HepG2 (cell line): ENCODE data around the gene C1orf35. TPM values are rescaled to one million over a fixed set of nuclear protein-coding genes. Genes with fewer than 3 reads are reported as not detected.

Experiments used
- ARHGAP35 ChIP-seq: sonication (generic); formaldehyde crosslinking; IDR thresholded peaks from 2 replicates; pipeline ENCODE4 v1.9.0; 2022; ENCODE audit warnings: mild to moderate bottlenecking, inconsistent platforms, moderate library complexity, missing genetic modification reagents, borderline replicate concordance
- EEA1 ChIP-seq: sonication (generic); formaldehyde crosslinking; IDR thresholded peaks from 2 replicates; pipeline ENCODE4 v1.5.1; 2020; ENCODE audit warnings: mild to moderate bottlenecking, missing genetic modification reagents, borderline replicate concordance
- EZH2 ChIP-seq: conservative IDR thresholded peaks from 2 replicates; pipeline ENCODE4 v1.6.1; 2012; ENCODE audit warnings: mild to moderate bottlenecking, low read depth, low read length, moderate library complexity
- HHEX ChIP-seq: IDR thresholded peaks from 2 replicates; pipeline ENCODE4 v1.6.1; 2016; ENCODE audit warnings: control low read depth
- HNRNPH1 ChIP-seq: fragments of 200-400 bp; formaldehyde crosslinking; optimal IDR thresholded peaks from 2 replicates; pipeline ENCODE3; 2017; ENCODE audit warnings: mild to moderate bottlenecking, low read depth, low read length
- MEIS2 ChIP-seq: sonication (generic); formaldehyde crosslinking; IDR thresholded peaks from 2 replicates; pipeline ENCODE4 v1.9.0; 2021; ENCODE audit warnings: mild to moderate bottlenecking, missing genetic modification reagents
- RFX1 ChIP-seq: fragments of 450-650 bp; IDR thresholded peaks from 2 replicates; pipeline ENCODE4 v1.6.1; 2017
- TBP ChIP-seq: sonication (generic); formaldehyde crosslinking; IDR thresholded peaks from 2 replicates; pipeline ENCODE4 v1.5.0; 2020; ENCODE audit warnings: missing genetic modification reagents
- ZBTB34 ChIP-seq: sonication (generic); formaldehyde crosslinking; IDR thresholded peaks from 2 replicates; pipeline ENCODE4 v1.8.0; 2022; ENCODE audit warnings: mild to moderate bottlenecking, missing genetic modification reagents
- ZBTB38 ChIP-seq: sonication (generic); formaldehyde crosslinking; IDR thresholded peaks from 2 replicates; pipeline ENCODE4 v1.5.1; 2020; ENCODE audit warnings: mild to moderate bottlenecking, missing genetic modification reagents
- ZMAT3 ChIP-seq: sonication (generic); formaldehyde crosslinking; conservative IDR thresholded peaks from 2 replicates; pipeline ENCODE4 v1.7.0; 2021; ENCODE audit warnings: missing genetic modification reagents
- ZNF101 ChIP-seq: sonication (generic); formaldehyde crosslinking; IDR thresholded peaks from 2 replicates; pipeline ENCODE4 v1.4.0; 2020; ENCODE audit warnings: mild to moderate bottlenecking, low read depth, missing genetic modification reagents, borderline replicate concordance
- ZNF160 ChIP-seq: sonication (generic); formaldehyde crosslinking; IDR thresholded peaks from 2 replicates; pipeline ENCODE4 v1.8.0; 2022; ENCODE audit warnings: mild to moderate bottlenecking, inconsistent platforms, missing genetic modification reagents
- ZNF18 ChIP-seq: sonication (generic); formaldehyde crosslinking; IDR thresholded peaks from 2 replicates; pipeline ENCODE4 v1.8.0; 2022; ENCODE audit warnings: mild to moderate bottlenecking, missing genetic modification reagents; ENCODE audit not compliant: insufficient replicate concordance
- ZNF263 ChIP-seq: sonication (generic); formaldehyde crosslinking; IDR thresholded peaks from 2 replicates; pipeline ENCODE4 v1.4.0; 2020; ENCODE audit warnings: missing genetic modification reagents
- ZNF550 ChIP-seq: sonication (generic); formaldehyde crosslinking; IDR thresholded peaks from 2 replicates; pipeline ENCODE4 v1.4.0; 2020; ENCODE audit warnings: mild to moderate bottlenecking, missing genetic modification reagents, borderline replicate concordance
- ZNF577 ChIP-seq: sonication (generic); formaldehyde crosslinking; IDR thresholded peaks from 2 replicates; pipeline ENCODE4 v1.4.0; 2020; ENCODE audit warnings: mild to moderate bottlenecking, low read depth, missing genetic modification reagents, borderline replicate concordance
- polyA plus RNA-seq, 8 experiments: library from polyadenylated mRNA; depleted of rRNA in 3 of 8; stranded (reverse) in 7 of 8; unstranded in 1 of 8; fragments of >200 nt; fragmentation: Illumina TruSeq in 4 of 8; extraction: Trizol in 4 of 8; gene quantifications; 2 replicates each; pipeline versions ENCODE4 v1.2.1 to v1.2.3, GENCODE V29; 2011 to 2016; ENCODE audit warnings: low read depth in 4 of 8, missing spikeins in 1 of 8, mixed read lengths in 1 of 8; ENCODE audit not compliant: insufficient read depth in 1 of 8
- total RNA-seq, 5 experiments: library from RNA; depleted of rRNA; stranded (reverse); fragments of >200 nt; fragmentation: Illumina TruSeq; extraction: Trizol; gene quantifications; 2 replicates each; pipeline ENCODE4 v1.2.3, GENCODE V29; 2016; ENCODE audit warnings: low read depth in 1 of 5
- TF ChIP-seq, protein P1 (sequence below): sonication (generic); formaldehyde crosslinking; IDR thresholded peaks from 2 replicates; pipeline ENCODE4 v1.8.0; 2022; ENCODE audit warnings: missing genetic modification reagents, mild to moderate bottlenecking, inconsistent platforms, borderline replicate concordance
- TF ChIP-seq, protein P2 (sequence below): sonication (generic); formaldehyde crosslinking; IDR thresholded peaks from 2 replicates; pipeline ENCODE4 v1.5.1; 2020; ENCODE audit warnings: mild to moderate bottlenecking, missing genetic modification reagents, borderline replicate concordance

Gene C1orf35
- total and polyA plus RNA-seq, 2 of the 13 experiments (the other 11 are each of a cell fraction or from before 2014, with no cell fraction given): 8.1 to 19.3 TPM

DNA sequence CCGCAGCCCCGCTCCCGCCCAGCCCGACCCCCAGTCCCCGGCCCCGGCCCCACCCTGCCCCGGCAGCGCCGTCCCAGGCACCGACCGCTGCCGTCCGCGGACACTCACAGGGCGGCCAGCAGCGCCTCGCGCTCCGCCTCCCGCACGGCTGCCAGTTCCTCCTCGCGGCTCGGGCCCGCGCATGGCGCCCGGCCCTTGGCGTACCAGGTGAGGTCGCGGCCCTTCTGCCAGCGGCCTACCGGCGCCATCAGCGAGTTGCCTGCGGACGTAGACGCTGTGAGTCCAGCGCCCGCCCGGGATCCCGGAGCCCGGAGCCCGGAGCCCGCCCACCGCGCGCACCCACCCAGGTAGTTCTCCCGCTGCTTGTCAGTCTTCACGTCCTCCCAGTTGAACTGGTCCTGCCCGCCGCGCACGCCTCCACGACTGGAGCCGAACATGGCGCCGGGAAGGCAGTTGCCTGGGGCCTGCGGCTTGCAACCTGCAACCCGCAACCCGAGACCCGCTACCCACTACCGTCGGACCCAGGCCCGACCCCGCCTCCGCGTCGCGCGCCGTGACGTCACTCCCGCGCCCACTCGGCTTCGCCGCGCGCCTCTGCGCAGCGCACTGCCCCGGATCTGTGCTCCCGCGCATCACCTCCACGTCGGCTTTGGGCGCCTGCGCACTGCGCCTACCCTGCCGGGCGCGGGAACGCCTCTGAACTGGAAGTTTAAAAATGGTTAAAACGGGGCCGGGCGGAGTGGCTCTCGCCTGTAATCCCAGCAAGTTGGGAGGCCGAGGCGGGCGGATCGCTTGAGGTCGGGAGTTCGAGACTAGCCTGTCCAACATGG, at the start of gene C1orf35 (continued):
- no peak for TF ChIP-seq HHEX (CRISPR knock-in tag)
- TF ChIP-seq ZNF18: peak; percentile 57
- no peak; the same call in 1 of the 2 replicates for TF ChIP-seq EEA1 (CRISPR knock-in tag)
- peak; percentile 48; the same call in 1 of the 2 replicates for TF ChIP-seq ZNF550 (CRISPR knock-in tag)
- peak; percentile 93 for TF ChIP-seq ZBTB38 (CRISPR knock-in tag)
- TF ChIP-seq ZBTB34 (CRISPR knock-in tag): no peak
- TF ChIP-seq, protein P1, sequence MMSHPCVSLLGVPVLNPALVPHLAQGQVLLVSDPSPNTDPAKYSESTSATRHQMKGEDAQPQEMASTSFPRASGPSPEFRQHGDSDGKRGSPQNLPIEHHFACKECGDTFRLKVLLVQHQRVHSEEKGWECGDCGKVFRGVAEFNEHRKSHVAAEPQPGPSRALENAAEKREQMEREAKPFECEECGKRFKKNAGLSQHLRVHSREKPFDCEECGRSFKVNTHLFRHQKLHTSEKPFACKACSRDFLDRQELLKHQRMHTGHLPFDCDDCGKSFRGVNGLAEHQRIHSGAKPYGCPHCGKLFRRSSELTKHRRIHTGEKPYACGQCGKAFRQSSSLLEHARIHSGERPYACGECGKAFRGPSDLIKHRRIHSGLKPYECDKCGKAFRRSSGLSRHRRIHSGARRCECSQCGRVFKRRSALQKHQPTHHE (CRISPR knock-in tag): peak; percentile 97
- TF ChIP-seq ZNF263 (CRISPR knock-in tag): peak; percentile 59; the same call in 1 of the 2 replicates
- TF ChIP-seq ZNF577: 0 out of 2 replicates have a peak, but pooled peaks have one; percentile 20
- TF ChIP-seq RFX1: no peak
- no peak for TF ChIP-seq TBP (CRISPR knock-in tag)
- 0 out of 2 replicates have a peak, but pooled peaks have one; percentile 61 for TF ChIP-seq MEIS2 (CRISPR knock-in tag)
- 0 out of 2 replicates have a peak, but pooled peaks have one; percentile 68 for TF ChIP-seq ZMAT3 (CRISPR knock-in tag)
- TF ChIP-seq ARHGAP35 (CRISPR knock-in tag): peak; percentile 93
- TF ChIP-seq ZNF101: no peak
- TF ChIP-seq, protein P2, sequence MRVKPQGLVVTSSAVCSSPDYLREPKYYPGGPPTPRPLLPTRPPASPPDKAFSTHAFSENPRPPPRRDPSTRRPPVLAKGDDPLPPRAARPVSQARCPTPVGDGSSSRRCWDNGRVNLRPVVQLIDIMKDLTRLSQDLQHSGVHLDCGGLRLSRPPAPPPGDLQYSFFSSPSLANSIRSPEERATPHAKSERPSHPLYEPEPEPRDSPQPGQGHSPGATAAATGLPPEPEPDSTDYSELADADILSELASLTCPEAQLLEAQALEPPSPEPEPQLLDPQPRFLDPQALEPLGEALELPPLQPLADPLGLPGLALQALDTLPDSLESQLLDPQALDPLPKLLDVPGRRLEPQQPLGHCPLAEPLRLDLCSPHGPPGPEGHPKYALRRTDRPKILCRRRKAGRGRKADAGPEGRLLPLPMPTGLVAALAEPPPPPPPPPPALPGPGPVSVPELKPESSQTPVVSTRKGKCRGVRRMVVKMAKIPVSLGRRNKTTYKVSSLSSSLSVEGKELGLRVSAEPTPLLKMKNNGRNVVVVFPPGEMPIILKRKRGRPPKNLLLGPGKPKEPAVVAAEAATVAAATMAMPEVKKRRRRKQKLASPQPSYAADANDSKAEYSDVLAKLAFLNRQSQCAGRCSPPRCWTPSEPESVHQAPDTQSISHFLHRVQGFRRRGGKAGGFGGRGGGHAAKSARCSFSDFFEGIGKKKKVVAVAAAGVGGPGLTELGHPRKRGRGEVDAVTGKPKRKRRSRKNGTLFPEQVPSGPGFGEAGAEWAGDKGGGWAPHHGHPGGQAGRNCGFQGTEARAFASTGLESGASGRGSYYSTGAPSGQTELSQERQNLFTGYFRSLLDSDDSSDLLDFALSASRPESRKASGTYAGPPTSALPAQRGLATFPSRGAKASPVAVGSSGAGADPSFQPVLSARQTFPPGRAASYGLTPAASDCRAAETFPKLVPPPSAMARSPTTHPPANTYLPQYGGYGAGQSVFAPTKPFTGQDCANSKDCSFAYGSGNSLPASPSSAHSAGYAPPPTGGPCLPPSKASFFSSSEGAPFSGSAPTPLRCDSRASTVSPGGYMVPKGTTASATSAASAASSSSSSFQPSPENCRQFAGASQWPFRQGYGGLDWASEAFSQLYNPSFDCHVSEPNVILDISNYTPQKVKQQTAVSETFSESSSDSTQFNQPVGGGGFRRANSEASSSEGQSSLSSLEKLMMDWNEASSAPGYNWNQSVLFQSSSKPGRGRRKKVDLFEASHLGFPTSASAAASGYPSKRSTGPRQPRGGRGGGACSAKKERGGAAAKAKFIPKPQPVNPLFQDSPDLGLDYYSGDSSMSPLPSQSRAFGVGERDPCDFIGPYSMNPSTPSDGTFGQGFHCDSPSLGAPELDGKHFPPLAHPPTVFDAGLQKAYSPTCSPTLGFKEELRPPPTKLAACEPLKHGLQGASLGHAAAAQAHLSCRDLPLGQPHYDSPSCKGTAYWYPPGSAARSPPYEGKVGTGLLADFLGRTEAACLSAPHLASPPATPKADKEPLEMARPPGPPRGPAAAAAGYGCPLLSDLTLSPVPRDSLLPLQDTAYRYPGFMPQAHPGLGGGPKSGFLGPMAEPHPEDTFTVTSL: no peak
- no peak for TF ChIP-seq HNRNPH1
- peak; percentile 86; the same call in 1 of the 2 replicates for TF ChIP-seq ZNF160 (CRISPR knock-in tag)
- no peak for TF ChIP-seq EZH2
